Kidney (tissue), 14 donors: Measurements from ENCODE around the gene GLCE. TPM values are rescaled to one million over a fixed set of nuclear protein-coding genes. Genes with fewer than 3 reads are reported as not detected.
"Not testable (repeated sequence)": the region's sequence is repeated elsewhere in the genome, so short reads cannot be mapped to it uniquely, and the experiment has no call there.

Source experiments
- DNase-seq, 5 donors: peaks; one replicate each; pipeline ENCODE4 v3.0.0-alpha.2; 2013 to 2020
- FAIRE-seq: peaks from 2 replicates; lab custom pipeline; 2012; peaks lifted over from hg19 to GRCh38; lab: Jason Lieb, UNC
- H3K27ac ChIP-seq, 2 donors: one replicate each; pipeline ENCODE4 v1.7.0; 2013; ENCODE audit warnings: low read depth in 2 of 2, low read length in 2 of 2, inconsistent platforms in 1 of 2
- H3K27me3 ChIP-seq: one replicate; pipeline ENCODE4 v1.7.1; 2013; ENCODE audit warnings: low read length, inconsistent platforms; ENCODE audit not compliant: control insufficient read depth, insufficient read depth
- H3K36me3 ChIP-seq, 3 donors: one replicate each; pipeline versions ENCODE4 v1.7.0 to v1.7.1; 2013; ENCODE audit warnings: low read length in 3 of 3, control low read depth in 1 of 3, inconsistent platforms in 1 of 3; ENCODE audit not compliant: insufficient read depth in 3 of 3, control insufficient read depth in 2 of 3
- H3K4me1 ChIP-seq, 3 donors: one replicate each; pipeline versions ENCODE4 v1.7.0 to v1.7.1; 2013; ENCODE audit warnings: low read length in 3 of 3, inconsistent platforms in 1 of 3, low read depth in 1 of 3; ENCODE audit not compliant: control insufficient read depth in 2 of 3, insufficient read depth in 2 of 3
- H3K4me3 ChIP-seq, 3 donors: one replicate each; pipeline versions ENCODE4 v1.7.0 to v1.8.1; 2013; ENCODE audit warnings: low read length in 3 of 3, control low read depth in 1 of 3, inconsistent platforms in 1 of 3
- H3K9ac ChIP-seq, 3 donors: one replicate each; pipeline versions ENCODE4 v1.7.0 to v1.7.1; 2013; ENCODE audit warnings: low read length in 3 of 3, control low read depth in 1 of 3, inconsistent platforms in 1 of 3
- H3K9me3 ChIP-seq, 3 donors: one replicate each; pipeline versions ENCODE4 v1.7.0 to v1.7.1; 2013; ENCODE audit warnings: low read length in 3 of 3, control low read depth in 1 of 3, inconsistent platforms in 1 of 3; ENCODE audit not compliant: control insufficient read depth in 2 of 3, insufficient read depth in 1 of 3
- CTCF ChIP-seq: IDR thresholded peaks from 3 replicates; pipeline ENCODE4 v1.5.1; 2012; ENCODE audit warnings: mild to moderate bottlenecking, moderate library complexity, borderline replicate concordance; ENCODE audit not compliant: insufficient read depth; ENCODE audit errors: extremely low read depth
- intact Hi-C: fragments of 100-400 bp; cut with DNase I; formaldehyde crosslinking; loops from one replicate; pipeline ENCODE4 v1.11.1; 2022
- polyA plus RNA-seq: library from polyadenylated mRNA; stranded (reverse); fragments of 350-450 nt; fragmentation: Illumina TruSeq; extraction: RNeasy Lipid Tissue Mini Kit (QIAGEN cat#74804); gene quantifications from one replicate; pipeline ENCODE4 v1.2.3, GENCODE V29; 2014; ENCODE audit warnings: low read depth, low replicate concordance; ENCODE audit not compliant: insufficient read depth
- total RNA-seq: library from RNA; stranded (reverse); fragmentation: NEBNext Ultra II Directional; extraction: Animal tissue kit (Norgen Biotek cat#: 25700); gene quantifications from one replicate; pipeline ENCODE4 v1.2.1, GENCODE V29; 2021
- donor health status: control.
- donor health status: control.
- donor health status: control.
- donor health status: control.
- donor health status: control.
- donor health status: DM: yes; HTN: yes; CAD: no.
- donor health status: Normal renal cell carcinoma (clear cell type).

Gene GLCE
- total and polyA plus RNA-seq, 2 donors from 2014 or later = 14.9 to 18.0 TPM

- FAIRE-seq (no peak), DNase-seq (no peak)
- Histone ChIP-seq H3K27ac (peak overlapping the region; percentile 91 to 94), H3K36me3 (no peaks in the 10 kb centered on the region), H3K27me3 (no peaks in the 10 kb centered on the region), H3K4me3 (peak overlapping the region; percentile 11 to 87 (median 65)), H3K9ac (peak overlapping the region; percentile 10 to 82 (median 63)), H3K4me1 (peaks cover 0 to 39% (median 19%) of the 10 kb centered on the region in 3 donors), H3K9me3 (no peaks in the 10 kb centered on the region)
- no peak for TF ChIP-seq CTCF
- intact Hi-C loops = no loop called here
These were observed 139.0 kb downstream of the GLCE start for GRCh38 chr15:69299451-69299886.

- Histone ChIP-seq H3K4me3 (peak overlapping the region; percentile 30 to 87 (median 65)), H3K9ac (peak overlapping the region; percentile 16 to 82 (median 63)), H3K36me3 (peaks cover 0 to 4% (median 0%) of the 10 kb centered on the region in 3 donors), H3K9me3 (no peaks in the 10 kb centered on the region), H3K27me3 (no peaks in the 10 kb centered on the region), H3K27ac (peak overlapping the region; percentile 91 to 94), H3K4me1 (peaks cover 0 to 41% (median 25%) of the 10 kb centered on the region in 3 donors)
- TF ChIP-seq CTCF = no peak
- DNase-seq (no peak), FAIRE-seq (no peak)
- intact Hi-C loops = no loop called here
These were observed 139.6 kb downstream of the GLCE start for GRCh38 chr15:69299943-69300588.

GRCh38 chr15:69301101-69301500, 140.7 kb downstream of the GLCE start:
- Histone ChIP-seq H3K27ac (peak overlapping the region; percentile 56 to 77), H3K9ac (peak overlapping the region in 2 of 3 donors; percentile 22 to 34), H3K4me1 (peaks cover 0 to 40% (median 26%) of the 10 kb centered on the region in 3 donors), H3K4me3 (peak overlapping the region in 2 of 3 donors; percentile 40 to 52)
- DNase-seq, H3K27me3 ChIP-seq, H3K36me3 ChIP-seq, intact Hi-C loops, H3K9me3 ChIP-seq, FAIRE-seq: not testable (repeated sequence)

GRCh38 chr15:69302087-69302486, 141.7 kb downstream of the GLCE start:
- H3K27me3 ChIP-seq, intact Hi-C loops, H3K36me3 ChIP-seq, FAIRE-seq, DNase-seq, H3K9me3 ChIP-seq: not testable (repeated sequence)
- Histone ChIP-seq H3K4me3 (peak overlapping the region in 1 of 3 donors; percentile 51), H3K27ac (peak overlapping the region; percentile 95 to 96), H3K4me1 (peaks cover 0 to 35% (median 32%) of the 10 kb centered on the region in 3 donors), H3K9ac (peak overlapping the region in 1 of 3 donors; percentile 34)
